Renal cortical epithelial cell (primary cell): ENCODE data around the gene HINT1. TPM values are rescaled to one million over a fixed set of nuclear protein-coding genes. Genes with fewer than 3 reads are reported as not detected.

Source experiments
- DNase-seq: peaks from one replicate; pipeline ENCODE4 v3.0.0-alpha.2; 2011; ENCODE audit warnings: low read depth
- total RNA-seq: library from RNA; depleted of rRNA; stranded (reverse); fragments of >200 nt; gene quantifications from 2 replicates; pipeline ENCODE4 v1.2.3, GENCODE V29; 2014

HINT1 gene
- total RNA-seq, 1 donor from 2014 or later = 83.9 TPM

DNA sequence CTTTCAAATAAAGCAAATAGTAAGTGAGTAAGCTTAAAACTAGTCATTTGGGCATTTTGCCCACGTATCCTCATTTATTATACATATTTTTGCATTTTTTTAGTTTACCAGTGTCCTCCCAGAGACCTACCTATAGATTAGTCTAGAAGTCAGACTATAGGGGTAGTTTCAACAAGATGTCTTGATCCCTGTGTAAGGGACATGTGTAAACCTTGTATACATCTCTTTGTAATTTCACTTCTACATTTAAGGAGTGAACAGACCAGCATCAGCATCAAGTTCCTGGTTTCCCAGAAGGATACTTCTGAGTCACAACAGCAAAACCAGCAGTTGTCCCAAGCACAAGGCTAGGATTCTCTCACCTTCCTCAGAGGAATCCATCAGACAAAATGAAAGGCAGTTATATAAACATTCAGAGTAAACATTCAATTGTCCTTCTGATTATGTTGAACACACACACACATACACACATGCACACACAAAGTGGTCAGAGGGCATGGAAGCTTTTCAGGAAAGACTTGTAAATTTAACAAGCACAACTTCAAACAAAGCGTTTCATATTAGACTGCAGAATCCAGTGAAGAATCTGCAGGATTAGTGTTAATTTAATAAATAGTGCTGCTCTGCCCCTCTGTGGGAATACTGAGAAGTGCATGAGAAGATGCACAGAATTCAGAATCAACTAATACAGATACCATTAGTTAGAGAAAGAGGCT lies 55.4 kb downstream of the HINT1 start:
- DNase-seq = peak; percentile 37

Other genes starting within 250 kb of the HINT1 start
- gene LYRM7, start 5.7 kb upstream of the HINT1 start, total RNA-seq = 4.5 and 10.0 TPM in 2 replicates
- 77.3 and 79.4 TPM in 2 replicates for gene CDC42SE2, start 98.8 kb upstream of the HINT1 start, total RNA-seq